Measurements from ENCODE around the gene RPS15. TPM values are rescaled to one million over a fixed set of nuclear protein-coding genes. Genes with fewer than 3 reads are reported as not detected.
A peak's percentile ranks its signal among the peaks of the same experiment; 100 is the strongest.
"Not testable (repeated sequence)": the region's sequence is repeated elsewhere in the genome, so short reads cannot be mapped to it uniquely, and the experiment has no call there.

RPS15 gene
- total RNA-seq, 1 donor from 2014 or later: 1,918 TPM

GRCh38 chr19:1417145-1417544, 21.1 kb upstream of the RPS15 start:
- no peak overlapping the region for H3K4me2 ChIP-seq
- peaks cover 20% of the 10 kb centered on the region for H3K36me3 Mint-ChIP-seq
- no peak overlapping the region for H3K4me3 ChIP-seq
- no peaks in the 10 kb centered on the region for H3K9me3 ChIP-seq (ENCODE audit: low read depth)
- peaks cover 94% of the 10 kb centered on the region for H4K20me1 ChIP-seq (ENCODE audit: low read depth)
- H3F3A ChIP-seq (ENCODE audit: low read depth): peaks cover 24% of the 10 kb centered on the region
- H3K4me3 Mint-ChIP-seq: no peak overlapping the region
- H3K27ac Mint-ChIP-seq: no peak overlapping the region
- DNase-seq (ENCODE audit: low spot score): no peak
- H2AFZ ChIP-seq (replicated peaks): no peak overlapping the region
- H3K36me3 ChIP-seq: no peaks in the 10 kb centered on the region
- no peaks in the 10 kb centered on the region for H3K9me3 Mint-ChIP-seq
- peaks cover 2% of the 10 kb centered on the region for H3K27me3 Mint-ChIP-seq (ENCODE audit: insufficient read depth, low read depth)
- TF ChIP-seq EZH2phosphoT487 (IDR thresholded peaks at IDR 0.05) (no peak), CTCF (IDR thresholded peaks at IDR 0.05) (no peak), EZH2 (IDR thresholded peaks at IDR 0.05) (no peak)
- H3K9ac ChIP-seq: no peak overlapping the region
- peaks cover 9% of the 10 kb centered on the region for H3K4me1 ChIP-seq
- H3K27ac ChIP-seq: no peak overlapping the region
- H3K4me1 Mint-ChIP-seq: peaks cover 33% of the 10 kb centered on the region
- no peaks in the 10 kb centered on the region for H3K27me3 ChIP-seq
- H3K79me2 ChIP-seq (ENCODE audit: low read depth): peaks cover 89% of the 10 kb centered on the region

GRCh38 chr19:1417681-1418495, 20.3 kb upstream of the RPS15 start:
- no peaks in the 10 kb centered on the region for H3K9me3 Mint-ChIP-seq
- no peak overlapping the region for H3K27ac Mint-ChIP-seq
- H3K36me3 Mint-ChIP-seq: peaks cover 26% of the 10 kb centered on the region
- DNase-seq (ENCODE audit: low spot score): no peak
- no peaks in the 10 kb centered on the region for H3K9me3 ChIP-seq (ENCODE audit: low read depth)
- peaks cover 40% of the 10 kb centered on the region for H3K4me1 Mint-ChIP-seq
- peaks cover 2% of the 10 kb centered on the region for H3K27me3 Mint-ChIP-seq (ENCODE audit: insufficient read depth, low read depth)
- H2AFZ ChIP-seq (replicated peaks): no peak overlapping the region
- peaks cover 9% of the 10 kb centered on the region for H3K4me1 ChIP-seq
- no peaks in the 10 kb centered on the region for H3K36me3 ChIP-seq
- no peak overlapping the region for H3K4me2 ChIP-seq
- H3K27ac ChIP-seq: no peak overlapping the region
- no peak overlapping the region for H3K4me3 ChIP-seq
- H3K79me2 ChIP-seq (ENCODE audit: low read depth): peaks cover 89% of the 10 kb centered on the region
- no peaks in the 10 kb centered on the region for H3K27me3 ChIP-seq
- H3F3A ChIP-seq (ENCODE audit: low read depth): peaks cover 22% of the 10 kb centered on the region
- H3K9ac ChIP-seq: no peak overlapping the region
- peak overlapping the region; percentile 65 for H3K4me3 Mint-ChIP-seq
- TF ChIP-seq CTCF (IDR thresholded peaks at IDR 0.05): no peak
- peaks cover 94% of the 10 kb centered on the region for H4K20me1 ChIP-seq (ENCODE audit: low read depth)

- H2AFZ ChIP-seq (replicated peaks): no peak overlapping the region
- no peaks in the 10 kb centered on the region for H3K9me3 ChIP-seq (ENCODE audit: low read depth)
- Mint-ChIP-seq H3K4me3 (no peak overlapping the region), H3K27me3 (ENCODE audit: insufficient read depth, low read depth) (peaks cover 2% of the 10 kb centered on the region), H3K9me3 (no peaks in the 10 kb centered on the region), H3K36me3 (peaks cover 30% of the 10 kb centered on the region), H3K4me1 (peaks cover 46% of the 10 kb centered on the region), H3K27ac (no peak overlapping the region)
- H3K27me3 ChIP-seq: no peaks in the 10 kb centered on the region
- no peak overlapping the region for H3K27ac ChIP-seq
- peaks cover 22% of the 10 kb centered on the region for H3F3A ChIP-seq (ENCODE audit: low read depth)
- H3K4me3 ChIP-seq: no peak overlapping the region
- peaks cover 94% of the 10 kb centered on the region for H4K20me1 ChIP-seq (ENCODE audit: low read depth)
- peaks cover 9% of the 10 kb centered on the region for H3K4me1 ChIP-seq
- H3K36me3 ChIP-seq: no peaks in the 10 kb centered on the region
- no peak overlapping the region for H3K4me2 ChIP-seq
- DNase-seq (ENCODE audit: low spot score): no peak
- TF ChIP-seq EZH2 (IDR thresholded peaks at IDR 0.05): no peak
- TF ChIP-seq EZH2phosphoT487 (IDR thresholded peaks at IDR 0.05): no peak
- peaks cover 89% of the 10 kb centered on the region for H3K79me2 ChIP-seq (ENCODE audit: low read depth)
- no peak overlapping the region for H3K9ac ChIP-seq
Measured at GRCh38 chr19:1418496-1418775, 19.8 kb upstream of the RPS15 start.

- TF ChIP-seq EZH2phosphoT487 (IDR thresholded peaks at IDR 0.05): no peak
- no peak for TF ChIP-seq CTCF (IDR thresholded peaks at IDR 0.05)
- TF ChIP-seq EZH2 (IDR thresholded peaks at IDR 0.05): no peak
- peak overlapping the region; percentile 31 for H3K4me3 Mint-ChIP-seq
- no peaks in the 10 kb centered on the region for H3K9me3 ChIP-seq (ENCODE audit: low read depth)
- no peaks in the 10 kb centered on the region for H3K36me3 ChIP-seq
- no peak overlapping the region for H2AFZ ChIP-seq (replicated peaks)
- no peak overlapping the region for H3K27ac Mint-ChIP-seq
- peaks cover 88% of the 10 kb centered on the region for H3K79me2 ChIP-seq (ENCODE audit: low read depth)
- H4K20me1 ChIP-seq (ENCODE audit: low read depth): peaks cover 94% of the 10 kb centered on the region
- H3K4me1 Mint-ChIP-seq: peaks cover 53% of the 10 kb centered on the region
- H3F3A ChIP-seq (ENCODE audit: low read depth): peaks cover 18% of the 10 kb centered on the region
- H3K9me3 Mint-ChIP-seq: no peaks in the 10 kb centered on the region
- H3K27me3 Mint-ChIP-seq (ENCODE audit: insufficient read depth, low read depth): peaks cover 2% of the 10 kb centered on the region
- no peaks in the 10 kb centered on the region for H3K27me3 ChIP-seq
- no peak overlapping the region for H3K4me2 ChIP-seq
- no peak overlapping the region for H3K27ac ChIP-seq
- no peak for DNase-seq (ENCODE audit: low spot score)
- H3K9ac ChIP-seq: no peak overlapping the region
- H3K4me3 ChIP-seq: no peak overlapping the region
- H3K4me1 ChIP-seq: peaks cover 9% of the 10 kb centered on the region
- peaks cover 31% of the 10 kb centered on the region for H3K36me3 Mint-ChIP-seq
Measured at GRCh38 chr19:1418951-1419738, 19.1 kb upstream of the RPS15 start.

- not testable (repeated sequence) for H2AFZ ChIP-seq (replicated peaks); H3K27me3 Mint-ChIP-seq (ENCODE audit: insufficient read depth, low read depth); H3K27me3 ChIP-seq; H3K4me2 ChIP-seq; H3K9me3 ChIP-seq (ENCODE audit: low read depth); H3K4me3 ChIP-seq; H3K27ac ChIP-seq; H3K4me3 Mint-ChIP-seq; H3K36me3 ChIP-seq; DNase-seq (ENCODE audit: low spot score); H3K27ac Mint-ChIP-seq; H3K9ac ChIP-seq; H3K4me1 ChIP-seq; H3K9me3 Mint-ChIP-seq; H3F3A ChIP-seq (ENCODE audit: low read depth)
- peaks cover 86% of the 10 kb centered on the region for H3K79me2 ChIP-seq (ENCODE audit: low read depth)
- peaks cover 93% of the 10 kb centered on the region for H4K20me1 ChIP-seq (ENCODE audit: low read depth)
- H3K36me3 Mint-ChIP-seq: peaks cover 34% of the 10 kb centered on the region
- H3K4me1 Mint-ChIP-seq: peaks cover 55% of the 10 kb centered on the region
Measured at GRCh38 chr19:1420085-1420484, 18.1 kb upstream of the RPS15 start.

Measured in neural progenitor cell (in vitro differentiated cells).